Measurements from ENCODE around the gene MIP.

GRCh38 chr12:56490360-56490759, 35.9 kb upstream of the MIP start:
- TF ChIP-seq, protein P1, sequence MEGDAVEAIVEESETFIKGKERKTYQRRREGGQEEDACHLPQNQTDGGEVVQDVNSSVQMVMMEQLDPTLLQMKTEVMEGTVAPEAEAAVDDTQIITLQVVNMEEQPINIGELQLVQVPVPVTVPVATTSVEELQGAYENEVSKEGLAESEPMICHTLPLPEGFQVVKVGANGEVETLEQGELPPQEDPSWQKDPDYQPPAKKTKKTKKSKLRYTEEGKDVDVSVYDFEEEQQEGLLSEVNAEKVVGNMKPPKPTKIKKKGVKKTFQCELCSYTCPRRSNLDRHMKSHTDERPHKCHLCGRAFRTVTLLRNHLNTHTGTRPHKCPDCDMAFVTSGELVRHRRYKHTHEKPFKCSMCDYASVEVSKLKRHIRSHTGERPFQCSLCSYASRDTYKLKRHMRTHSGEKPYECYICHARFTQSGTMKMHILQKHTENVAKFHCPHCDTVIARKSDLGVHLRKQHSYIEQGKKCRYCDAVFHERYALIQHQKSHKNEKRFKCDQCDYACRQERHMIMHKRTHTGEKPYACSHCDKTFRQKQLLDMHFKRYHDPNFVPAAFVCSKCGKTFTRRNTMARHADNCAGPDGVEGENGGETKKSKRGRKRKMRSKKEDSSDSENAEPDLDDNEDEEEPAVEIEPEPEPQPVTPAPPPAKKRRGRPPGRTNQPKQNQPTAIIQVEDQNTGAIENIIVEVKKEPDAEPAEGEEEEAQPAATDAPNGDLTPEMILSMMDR (conservative IDR thresholded peaks at IDR 0.05 in 1 of 2, IDR thresholded peaks at IDR 0.05 in 1 of 2; ENCODE audit: low read depth in 1 of 2, low read length in 2 of 2) = no peak
- TF ChIP-seq EZH2 (IDR thresholded peaks at IDR 0.05; ENCODE audit: low read length, missing control alignments) = no peak
